PC-3 (cell line): Measurements from ENCODE around the gene HBEGF.

Source experiments
- CTCF ChIP-seq: fragments of 300-600 bp; sonication (generic); conservative IDR thresholded peaks from 2 replicates; pipeline ENCODE4 v1.5.1; 2017; ENCODE audit warnings: antibody characterized with exemption, low read depth, mild to moderate bottlenecking, low read length
- EZH2phosphoT487 ChIP-seq: fragments of 300-600 bp; sonication (generic); IDR thresholded peaks from 2 replicates; pipeline ENCODE4 v1.6.1; 2018; ENCODE audit warnings: mild to moderate bottlenecking, antibody characterized with exemption, low read length, borderline replicate concordance

GRCh38 chr5:140340605-140341121 is 5.7 kb downstream of the HBEGF start:
- no peak for TF ChIP-seq CTCF
- TF ChIP-seq EZH2phosphoT487, result no peak
